ENCODE measurements around the gene ZSCAN26.

The ZSCAN26 gene

GRCh38 chr6:28295326-28295725 lies 28.4 kb downstream of the ZSCAN26 start:
- no peak for TF ChIP-seq TAF1 (IDR thresholded peaks at IDR 0.05; ENCODE audit: low read depth)
- TF ChIP-seq MAX (IDR thresholded peaks at IDR 0.05) = no peak
- no peak for TF ChIP-seq EP300 (IDR thresholded peaks at IDR 0.05; ENCODE audit: borderline replicate concordance)

- TF ChIP-seq TEAD4 (IDR thresholded peaks at IDR 0.05) = no peak
- no peak for TF ChIP-seq RAD21 (IDR thresholded peaks at IDR 0.05; ENCODE audit: low read depth)
- no peak for TF ChIP-seq TCF12 (IDR thresholded peaks at IDR 0.05; ENCODE audit: low read depth)
- no peak for TF ChIP-seq MAX (IDR thresholded peaks at IDR 0.05)
- TF ChIP-seq, protein P1, sequence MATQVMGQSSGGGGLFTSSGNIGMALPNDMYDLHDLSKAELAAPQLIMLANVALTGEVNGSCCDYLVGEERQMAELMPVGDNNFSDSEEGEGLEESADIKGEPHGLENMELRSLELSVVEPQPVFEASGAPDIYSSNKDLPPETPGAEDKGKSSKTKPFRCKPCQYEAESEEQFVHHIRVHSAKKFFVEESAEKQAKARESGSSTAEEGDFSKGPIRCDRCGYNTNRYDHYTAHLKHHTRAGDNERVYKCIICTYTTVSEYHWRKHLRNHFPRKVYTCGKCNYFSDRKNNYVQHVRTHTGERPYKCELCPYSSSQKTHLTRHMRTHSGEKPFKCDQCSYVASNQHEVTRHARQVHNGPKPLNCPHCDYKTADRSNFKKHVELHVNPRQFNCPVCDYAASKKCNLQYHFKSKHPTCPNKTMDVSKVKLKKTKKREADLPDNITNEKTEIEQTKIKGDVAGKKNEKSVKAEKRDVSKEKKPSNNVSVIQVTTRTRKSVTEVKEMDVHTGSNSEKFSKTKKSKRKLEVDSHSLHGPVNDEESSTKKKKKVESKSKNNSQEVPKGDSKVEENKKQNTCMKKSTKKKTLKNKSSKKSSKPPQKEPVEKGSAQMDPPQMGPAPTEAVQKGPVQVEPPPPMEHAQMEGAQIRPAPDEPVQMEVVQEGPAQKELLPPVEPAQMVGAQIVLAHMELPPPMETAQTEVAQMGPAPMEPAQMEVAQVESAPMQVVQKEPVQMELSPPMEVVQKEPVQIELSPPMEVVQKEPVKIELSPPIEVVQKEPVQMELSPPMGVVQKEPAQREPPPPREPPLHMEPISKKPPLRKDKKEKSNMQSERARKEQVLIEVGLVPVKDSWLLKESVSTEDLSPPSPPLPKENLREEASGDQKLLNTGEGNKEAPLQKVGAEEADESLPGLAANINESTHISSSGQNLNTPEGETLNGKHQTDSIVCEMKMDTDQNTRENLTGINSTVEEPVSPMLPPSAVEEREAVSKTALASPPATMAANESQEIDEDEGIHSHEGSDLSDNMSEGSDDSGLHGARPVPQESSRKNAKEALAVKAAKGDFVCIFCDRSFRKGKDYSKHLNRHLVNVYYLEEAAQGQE (IDR thresholded peaks at IDR 0.05; ENCODE audit: low read depth) = no peak
- no peak for TF ChIP-seq EP300 (IDR thresholded peaks at IDR 0.05; ENCODE audit: borderline replicate concordance)
- no peak for TF ChIP-seq NFIC (IDR thresholded peaks at IDR 0.05)
- no peak for TF ChIP-seq FOXM1 (IDR thresholded peaks at IDR 0.05; ENCODE audit: borderline replicate concordance, low read depth)
Observed at GRCh38 chr6:28296520-28297060, 29.6 kb downstream of the ZSCAN26 start.

- TF ChIP-seq FOXM1 (IDR thresholded peaks at IDR 0.05; ENCODE audit: borderline replicate concordance, low read depth) (no peak), MAX (IDR thresholded peaks at IDR 0.05) (no peak), YY1 (IDR thresholded peaks at IDR 0.05; ENCODE audit: low read depth) (no peak), RAD21 (IDR thresholded peaks at IDR 0.05; ENCODE audit: low read depth) (no peak), ZBTB7A (IDR thresholded peaks at IDR 0.05; ENCODE audit: low read depth) (no peak), EGR1 (IDR thresholded peaks at IDR 0.05) (no peak), CEBPB (IDR thresholded peaks at IDR 0.05) (no peak), TAF1 (IDR thresholded peaks at IDR 0.05; ENCODE audit: low read depth) (no peak), CREB1 (IDR thresholded peaks at IDR 0.05; ENCODE audit: low read depth) (no peak), USF1 (IDR thresholded peaks at IDR 0.05) (no peak), TCF12 (IDR thresholded peaks at IDR 0.05; ENCODE audit: low read depth) (no peak)
- TF ChIP-seq, protein P1 (IDR thresholded peaks at IDR 0.05; ENCODE audit: low read depth) = no peak
Observed at GRCh38 chr6:28303570-28303969, 36.6 kb downstream of the ZSCAN26 start.

DNA sequence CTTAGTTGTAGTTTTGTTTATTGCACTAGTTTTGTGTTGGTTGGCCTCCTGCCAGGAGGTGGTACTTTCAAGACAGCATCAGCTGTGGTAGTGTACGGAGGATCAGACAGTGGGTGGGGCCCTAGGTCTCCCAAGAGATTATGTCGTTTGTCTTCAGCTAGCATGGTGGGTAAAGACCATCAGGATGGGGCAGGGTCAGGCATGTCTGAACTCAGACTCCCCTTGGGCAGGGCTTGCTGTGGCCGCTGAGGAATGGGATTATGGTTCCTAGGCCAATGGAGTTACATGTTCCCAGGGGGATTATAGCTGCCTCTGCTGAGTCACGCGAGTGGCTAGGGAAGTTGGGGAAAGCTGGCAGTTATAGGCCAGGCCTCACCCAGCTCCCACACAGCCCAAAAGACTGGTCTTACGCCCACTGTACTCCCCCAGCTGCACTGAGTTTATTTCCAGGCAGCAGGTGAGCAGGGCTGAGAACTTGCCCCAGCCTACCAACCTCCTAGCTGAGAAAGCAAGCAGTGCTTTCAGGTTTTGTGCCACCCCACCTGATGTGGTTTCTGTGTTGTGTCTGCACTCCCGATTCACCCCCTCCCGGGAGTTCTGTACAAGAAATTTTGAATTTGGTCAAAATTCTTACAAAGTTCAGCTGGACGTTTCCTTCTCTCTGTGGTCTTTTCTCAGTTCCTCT lies 44.3 kb downstream of the ZSCAN26 start:
- TF ChIP-seq TEAD4 (IDR thresholded peaks at IDR 0.05) (no peak), USF1 (IDR thresholded peaks at IDR 0.05) (no peak), NFIC (IDR thresholded peaks at IDR 0.05) (no peak), EP300 (IDR thresholded peaks at IDR 0.05; ENCODE audit: borderline replicate concordance) (no peak), TCF12 (IDR thresholded peaks at IDR 0.05; ENCODE audit: low read depth) (no peak), RAD21 (IDR thresholded peaks at IDR 0.05; ENCODE audit: low read depth) (no peak), MAX (IDR thresholded peaks at IDR 0.05) (no peak), EGR1 (IDR thresholded peaks at IDR 0.05) (no peak), CEBPB (IDR thresholded peaks at IDR 0.05) (no peak), ZBTB7A (IDR thresholded peaks at IDR 0.05; ENCODE audit: low read depth) (no peak), FOXM1 (IDR thresholded peaks at IDR 0.05; ENCODE audit: borderline replicate concordance, low read depth) (no peak), YY1 (IDR thresholded peaks at IDR 0.05; ENCODE audit: low read depth) (no peak), TAF1 (IDR thresholded peaks at IDR 0.05; ENCODE audit: low read depth) (no peak), CREB1 (IDR thresholded peaks at IDR 0.05; ENCODE audit: low read depth) (no peak)
- TF ChIP-seq, protein P1 (IDR thresholded peaks at IDR 0.05; ENCODE audit: low read depth) = no peak

Data from Ishikawa (cell line).